IPS-NIHi7 (cell line): Measurements from ENCODE around the gene NTS.

Experiments used
- DNase-seq: peaks from one replicate; pipeline ENCODE4 v3.0.0; 2012; ENCODE audit warnings: mixed read lengths; ENCODE audit errors: extremely low spot score

NTS gene

GRCh38 chr12:85923767-85924331, 49.8 kb downstream of the NTS start:
- no peak for DNase-seq

GRCh38 chr12:85927166-85927565, 53.1 kb downstream of the NTS start:
- no peak for DNase-seq
